ENCODE measurements around the gene HHAT.
"Not testable (repeated sequence)": the region's sequence is repeated elsewhere in the genome, so short reads cannot be mapped to it uniquely, and the experiment has no call there.

Gene HHAT

GRCh38 chr1:210400043-210400840, 71.5 kb downstream of the HHAT start:
- peak; percentile 89 for TF ChIP-seq CTCF (IDR thresholded peaks at IDR 0.05; ENCODE audit: control insufficient read depth, insufficient read depth, low read depth, low read length, missing control alignments)
- H3K4me3 ChIP-seq (ENCODE audit: control insufficient read depth, low read depth, low read length): no peak overlapping the region
- DNase-seq (ENCODE audit: low read depth): no peak

GRCh38 chr1:210402560-210402959, 73.9 kb downstream of the HHAT start:
- TF ChIP-seq CTCF (IDR thresholded peaks at IDR 0.05; ENCODE audit: control insufficient read depth, insufficient read depth, low read depth, low read length, missing control alignments): no peak
- DNase-seq (ENCODE audit: low read depth): no peak
- H3K4me3 ChIP-seq (ENCODE audit: control insufficient read depth, low read depth, low read length): no peak overlapping the region

- TF ChIP-seq CTCF (IDR thresholded peaks at IDR 0.05; ENCODE audit: control insufficient read depth, insufficient read depth, low read depth, low read length, missing control alignments): no peak
- H3K4me3 ChIP-seq (ENCODE audit: control insufficient read depth, low read depth, low read length): no peak overlapping the region
- DNase-seq (ENCODE audit: low read depth): no peak
These were observed 76.6 kb downstream of the HHAT start for GRCh38 chr1:210405316-210405715.

- DNase-seq (ENCODE audit: low read depth); H3K4me3 ChIP-seq (ENCODE audit: control insufficient read depth, low read depth, low read length): not testable (repeated sequence)
These were observed 77.6 kb downstream of the HHAT start for GRCh38 chr1:210406341-210406740.

GRCh38 chr1:210407207-210407886, 78.6 kb downstream of the HHAT start:
- TF ChIP-seq CTCF (IDR thresholded peaks at IDR 0.05; ENCODE audit: control insufficient read depth, insufficient read depth, low read depth, low read length, missing control alignments): peak; percentile 95
- DNase-seq (ENCODE audit: low read depth): no peak
- no peak overlapping the region for H3K4me3 ChIP-seq (ENCODE audit: control insufficient read depth, low read depth, low read length)

- no peak for DNase-seq (ENCODE audit: low read depth)
- TF ChIP-seq CTCF (IDR thresholded peaks at IDR 0.05; ENCODE audit: control insufficient read depth, insufficient read depth, low read depth, low read length, missing control alignments): no peak
- no peak overlapping the region for H3K4me3 ChIP-seq (ENCODE audit: control insufficient read depth, low read depth, low read length)
These were observed 79.2 kb downstream of the HHAT start for GRCh38 chr1:210407887-210408252.

GRCh38 chr1:210412240-210412639, 83.5 kb downstream of the HHAT start:
- no peak for DNase-seq (ENCODE audit: low read depth)
- TF ChIP-seq CTCF (IDR thresholded peaks at IDR 0.05; ENCODE audit: control insufficient read depth, insufficient read depth, low read depth, low read length, missing control alignments): no peak
- no peak overlapping the region for H3K4me3 ChIP-seq (ENCODE audit: control insufficient read depth, low read depth, low read length)

All from AG09309 (cell line).